IMR-90 (cell line): Measurements from ENCODE around the gene PTPRCAP. TPM values are rescaled to one million over a fixed set of nuclear protein-coding genes. Genes with fewer than 3 reads are reported as not detected.

Experiments
- ATAC-seq: fragments of 200-7000 bp; cut with Tn5 transposase; 2 replicates; pipeline ENCODE4 v1.9.1; 2020; ENCODE audit warnings: low read depth, mild to moderate bottlenecking, moderate library complexity
- BruUV-seq: library from RNA; stranded (reverse); fragments of 400-500 nt; replicated peaks from 2 replicates; lab custom pipeline; 2021; lab: Mats Ljungman, UMichigan
- CTCF ChIA-PET: fragments of 300-600 bp; formaldehyde crosslinking; extraction: SDS; loops from one replicate; lab custom pipeline; 2021; ENCODE audit warnings: antibody characterized with exemption; lab: Yijun Ruan, JAX
- POLR2A ChIA-PET: fragments of 300-600 bp; sonication (Branson Sonifier 250); formaldehyde crosslinking; loops from one replicate; lab custom pipeline; 2022; ENCODE audit warnings: antibody characterized with exemption; ENCODE audit not compliant: unreplicated experiment; lab: Charles Lee
- DNase-seq: peaks from one replicate; pipeline ENCODE4 v3.0.0; 2013
- H2AFZ ChIP-seq: replicated peaks from 2 replicates; pipeline ENCODE3; 2013; ENCODE audit warnings: low read length, mild to moderate bottlenecking; ENCODE audit not compliant: poor library complexity
- H2AK5ac ChIP-seq: 2 replicates; pipeline ENCODE4 v1.6.1; 2013; ENCODE audit warnings: low read depth, low read length, inconsistent platforms
- H2AK9ac ChIP-seq: replicated peaks from 2 replicates; pipeline ENCODE3; 2013; ENCODE audit warnings: mild to moderate bottlenecking, low read depth, low read length, moderate library complexity; ENCODE audit not compliant: poor library complexity
- H2BK120ac ChIP-seq: 2 replicates; pipeline ENCODE4 v1.6.1; 2013; ENCODE audit warnings: low read depth, low read length, inconsistent platforms
- H2BK15ac ChIP-seq: 3 replicates; pipeline ENCODE4 v1.6.1; 2013; ENCODE audit warnings: low read depth, low read length, inconsistent platforms
- H2BK20ac ChIP-seq: 2 replicates; pipeline ENCODE4 v1.6.1; 2013; ENCODE audit warnings: low read depth, mild to moderate bottlenecking, inconsistent platforms, low read length, moderate library complexity
- H2BK5ac ChIP-seq: 2 replicates; pipeline ENCODE4 v1.6.1; 2013; ENCODE audit warnings: mild to moderate bottlenecking, low read depth, low read length, inconsistent platforms; ENCODE audit not compliant: poor library complexity, severe bottlenecking
- H3K14ac ChIP-seq: replicated peaks from 2 replicates; pipeline ENCODE4 v1.6.1; 2013; ENCODE audit warnings: low read depth, low read length, inconsistent platforms
- H3K18ac ChIP-seq: 2 replicates; pipeline ENCODE4 v1.6.1; 2013; ENCODE audit warnings: low read depth, low read length, control low read depth
- H3K23ac ChIP-seq: 2 replicates; pipeline ENCODE4 v1.6.1; 2013; ENCODE audit warnings: low read depth, low read length, inconsistent platforms
- H3K27ac ChIP-seq: 2 replicates; pipeline ENCODE4 v1.5.1; 2013; ENCODE audit warnings: mild to moderate bottlenecking, control low read depth, low read length; ENCODE audit not compliant: insufficient read depth
- H3K27me3 ChIP-seq: 2 replicates; pipeline ENCODE4 v1.6.1; 2013; ENCODE audit warnings: low read length; ENCODE audit not compliant: control insufficient read depth, insufficient read depth
- H3K36me3 ChIP-seq: 2 replicates; pipeline ENCODE4 v1.6.1; 2013; ENCODE audit warnings: low read length, mixed read lengths; ENCODE audit not compliant: control insufficient read depth, insufficient read depth
- H3K4ac ChIP-seq: 2 replicates; pipeline ENCODE4 v1.6.1; 2013; ENCODE audit warnings: low read depth, low read length, inconsistent platforms
- H3K4me1 ChIP-seq: 2 replicates; pipeline ENCODE4 v1.6.1; 2013; ENCODE audit warnings: low read length, mixed read lengths; ENCODE audit not compliant: control insufficient read depth, insufficient read depth
- H3K4me2 ChIP-seq: 2 replicates; pipeline ENCODE4 v1.6.1; 2013; ENCODE audit warnings: low read depth, mild to moderate bottlenecking, control low read depth, low read length, moderate library complexity
- H3K4me3 ChIP-seq: 2 replicates; pipeline ENCODE4 v1.5.1; 2013; ENCODE audit warnings: low read depth, mild to moderate bottlenecking, control low read depth, low read length, moderate library complexity; ENCODE audit not compliant: insufficient read depth
- H3K56ac ChIP-seq: 2 replicates; pipeline ENCODE4 v1.6.1; 2013; ENCODE audit warnings: low read length, inconsistent platforms; ENCODE audit not compliant: insufficient read depth; ENCODE audit errors: extremely low read depth
- H3K79me1 ChIP-seq, 2 experiments: 2 replicates each; pipeline ENCODE4 v1.6.1; 2013; ENCODE audit warnings: low read length in 2 of 2, inconsistent platforms in 1 of 2, low read depth in 1 of 2
- H3K9ac ChIP-seq: 2 replicates; pipeline ENCODE4 v1.6.1; 2013; ENCODE audit warnings: low read depth, low read length, control low read depth
- H3K9me1 ChIP-seq: 2 replicates; pipeline ENCODE4 v1.6.1; 2013; ENCODE audit warnings: low read length, inconsistent platforms; ENCODE audit not compliant: insufficient read depth
- H3K9me3 ChIP-seq: 2 replicates; pipeline ENCODE4 v1.6.1; 2013; ENCODE audit warnings: low read length; ENCODE audit not compliant: control insufficient read depth, insufficient read depth
- H4K20me1 ChIP-seq: 2 replicates; pipeline ENCODE4 v1.6.1; 2013; ENCODE audit warnings: low read length, inconsistent platforms; ENCODE audit not compliant: insufficient read depth
- H4K5ac ChIP-seq: 2 replicates; pipeline ENCODE4 v1.6.1; 2013; ENCODE audit warnings: mild to moderate bottlenecking, low read depth, low read length, control low read depth
- H4K8ac ChIP-seq, 2 experiments: 2 replicates each; pipeline ENCODE4 v1.6.1; 2013; ENCODE audit warnings: low read depth in 2 of 2, low read length in 2 of 2, control low read depth in 1 of 2, inconsistent platforms in 1 of 2
- H4K91ac ChIP-seq: 2 replicates; pipeline ENCODE4 v1.6.1; 2013; ENCODE audit warnings: low read depth, low read length, inconsistent platforms; ENCODE audit not compliant: insufficient read depth
- BHLHE40 ChIP-seq: fragments of 150-350 bp; IDR thresholded peaks from 2 replicates; pipeline ENCODE4 v1.6.1; 2016; ENCODE audit warnings: mild to moderate bottlenecking, low read depth, low read length
- CEBPB ChIP-seq: IDR thresholded peaks from 2 replicates; pipeline ENCODE4 v1.6.1; 2012; ENCODE audit warnings: low read depth, low read length, improper control_type of control experiment
- CHD1 ChIP-seq: IDR thresholded peaks from 2 replicates; pipeline ENCODE4 v1.6.1; 2012; ENCODE audit warnings: low read depth, low read length, improper control_type of control experiment
- FOS ChIP-seq: fragments of 150-350 bp; IDR thresholded peaks from 2 replicates; pipeline ENCODE4 v1.6.1; 2016; ENCODE audit warnings: low read depth, low read length
- MAFK ChIP-seq: IDR thresholded peaks from 2 replicates; pipeline ENCODE4 v1.6.1; 2012; ENCODE audit warnings: low read depth, low read length, improper control_type of control experiment
- MAZ ChIP-seq: IDR thresholded peaks from 2 replicates; pipeline ENCODE4 v1.6.1; 2012; ENCODE audit warnings: low read depth, mild to moderate bottlenecking, low read length, improper control_type of control experiment, moderate library complexity, borderline replicate concordance
- MXI1 ChIP-seq: IDR thresholded peaks from 2 replicates; pipeline ENCODE4 v1.6.1; 2012; ENCODE audit warnings: low read depth, mild to moderate bottlenecking, low read length, moderate library complexity, borderline replicate concordance
- NFE2L2 ChIP-seq: fragments of 150-350 bp; IDR thresholded peaks from 2 replicates; pipeline ENCODE4 v1.6.1; 2016; ENCODE audit warnings: low read depth, mild to moderate bottlenecking, low read length
- POLR2A ChIP-seq: IDR thresholded peaks from 2 replicates; pipeline ENCODE4 v1.6.1; 2012; ENCODE audit warnings: mild to moderate bottlenecking, low read depth, low read length
- RAD21 ChIP-seq: IDR thresholded peaks from 2 replicates; pipeline ENCODE4 v1.6.1; 2012; ENCODE audit warnings: low read length, improper control_type of control experiment
- RCOR1 ChIP-seq: IDR thresholded peaks from 2 replicates; pipeline ENCODE4 v1.6.1; 2012; ENCODE audit warnings: mild to moderate bottlenecking, low read length, improper control_type of control experiment; ENCODE audit not compliant: insufficient replicate concordance
- RFX5 ChIP-seq: IDR thresholded peaks from 2 replicates; pipeline ENCODE4 v1.8.0; 2012; ENCODE audit warnings: low read depth, mild to moderate bottlenecking, low read length, moderate library complexity
- SMC3 ChIP-seq: fragments of 150-350 bp; IDR thresholded peaks from 2 replicates; pipeline ENCODE4 v1.6.1; 2016; ENCODE audit warnings: low read depth, mild to moderate bottlenecking, antibody characterized with exemption, low read length, moderate library complexity
- USF2 ChIP-seq: fragments of 150-350 bp; IDR thresholded peaks from 2 replicates; pipeline ENCODE4 v1.6.1; 2017; ENCODE audit warnings: mild to moderate bottlenecking, antibody characterized with exemption, low read length, low read depth
- WGBS, 2 experiments: methylation state at CpG; one replicate each; pipeline versions ENCODE4 v1.1.5 to v1.1.7; 2013; ENCODE audit warnings: missing lambda C conversion rate in 2 of 2; ENCODE audit not compliant: insufficient read length in 1 of 2; ENCODE audit errors: extremely low coverage in 2 of 2; 5-methylcytosine and 5-hydroxymethylcytosine counted together
- dilution Hi-C: fragments of 300-500 bp; cut with HindIII; formaldehyde crosslinking; loops from one replicate; pipeline ENCODE4 v1.14.3; 2018; ENCODE audit warnings: low sequenced_read_pairs; ENCODE audit not compliant: unreplicated experiment
- in situ Hi-C: fragments of 300-500 bp; cut with MboI; formaldehyde crosslinking; loops from 3 replicates; pipeline ENCODE4 v1.14.3; 2019; ENCODE audit warnings: low sequenced_read_pairs, inconsistent platforms, mixed read lengths
- intact Hi-C: fragments of 100-400 bp; cut with micrococcal nuclease; formaldehyde crosslinking; loops from 2 replicates; pipeline ENCODE4 v1.10.0; 2022
- polyA plus RNA-seq, 3 experiments: library from polyadenylated mRNA; depleted of rRNA; stranded (reverse); fragments of >200 nt; gene quantifications; 2 replicates each; pipeline ENCODE4 v1.2.3, GENCODE V29; 2012; ENCODE audit warnings: low replicate concordance in 1 of 3
- total RNA-seq: library from RNA; depleted of rRNA; stranded (reverse); fragments of >200 nt; gene quantifications from 2 replicates; pipeline ENCODE4 v1.2.3, GENCODE V29; 2012
- TF ChIP-seq, protein P1 (sequence below): fragments of 150-350 bp; IDR thresholded peaks from 2 replicates; pipeline ENCODE4 v1.6.1; 2016; ENCODE audit warnings: low read depth, mild to moderate bottlenecking, low read length, moderate library complexity, borderline replicate concordance

PTPRCAP gene
- total and polyA plus RNA-seq, 2 of the 4 experiments (the other 2 are of a cell fraction) = 0.24 TPM; not detected in 1

DNA sequence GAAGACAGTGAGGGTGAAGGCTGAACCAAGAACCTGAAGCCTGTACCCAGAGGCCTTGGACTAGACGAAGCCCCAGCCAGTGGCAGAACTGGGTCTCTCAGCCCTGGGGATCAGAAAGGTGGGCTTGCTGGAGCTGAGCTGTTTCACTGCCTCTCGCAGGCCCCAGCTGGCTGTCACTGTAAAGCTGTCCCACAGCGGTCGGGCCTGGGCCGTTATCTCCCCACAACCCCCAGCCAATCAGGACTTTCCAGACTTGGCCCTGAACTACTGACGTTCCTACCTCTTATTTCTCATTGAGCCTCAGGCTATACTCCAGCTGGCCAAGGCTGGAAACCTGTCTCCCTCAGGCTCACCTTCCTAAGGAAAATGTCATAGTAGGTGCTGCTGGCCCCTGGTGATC is 39.9 kb downstream of the PTPRCAP start:
- H4K5ac ChIP-seq = no peak overlapping the region
- peaks cover 43% of the 10 kb centered on the region for H3K36me3 ChIP-seq
- no peak overlapping the region for H4K8ac ChIP-seq
- no peak overlapping the region for H2BK15ac ChIP-seq
- H3K27ac ChIP-seq = no peak overlapping the region
- H2AK5ac ChIP-seq = no peak overlapping the region
- no TSS peak for BruUV-seq
- no peak overlapping the region for H3K4me2 ChIP-seq
- DNase-seq (no peak), ATAC-seq (no peak)
- H4K91ac ChIP-seq = no peak overlapping the region
- H3K14ac ChIP-seq = no peak overlapping the region
- dilution Hi-C loops (no loop called here), in situ Hi-C loops (no loop called here), intact Hi-C loops (no loop called here)
- no CpG with 5 or more reads among the region's 6 CpGs for WGBS, 2 experiments
- H3K56ac ChIP-seq = no peak overlapping the region
- peaks cover 17 to 39% of the 10 kb centered on the region in 2 experiments; a peak in 3 of 4 replicates for H3K79me1 ChIP-seq
- H3K4me3 ChIP-seq = no peak overlapping the region
- ChIA-PET POLR2A (no interaction called here), CTCF (no interaction called here)
- no peak overlapping the region for H2BK120ac ChIP-seq
- H3K18ac ChIP-seq = no peak overlapping the region
- H2AFZ ChIP-seq = no peak overlapping the region
- H4K20me1 ChIP-seq = peaks cover 35% of the 10 kb centered on the region
- H3K9ac ChIP-seq = no peak overlapping the region
- no peaks in the 10 kb centered on the region for H3K9me3 ChIP-seq
- no peak overlapping the region for H2BK5ac ChIP-seq
- no peaks in the 10 kb centered on the region for H3K9me1 ChIP-seq
- no peaks in the 10 kb centered on the region for H3K27me3 ChIP-seq
- H2BK20ac ChIP-seq = no peak overlapping the region
- H2AK9ac ChIP-seq = peak overlapping the region; percentile 42
- TF ChIP-seq MAZ (no peak), RCOR1 (no peak), FOS (no peak), CHD1 (no peak), MXI1 (no peak), USF2 (no peak), SMC3 (no peak), POLR2A (no peak), NFE2L2 (no peak), RFX5 (no peak), CEBPB (no peak), MAFK (no peak), RAD21 (no peak), BHLHE40 (no peak)
- TF ChIP-seq, protein P1, sequence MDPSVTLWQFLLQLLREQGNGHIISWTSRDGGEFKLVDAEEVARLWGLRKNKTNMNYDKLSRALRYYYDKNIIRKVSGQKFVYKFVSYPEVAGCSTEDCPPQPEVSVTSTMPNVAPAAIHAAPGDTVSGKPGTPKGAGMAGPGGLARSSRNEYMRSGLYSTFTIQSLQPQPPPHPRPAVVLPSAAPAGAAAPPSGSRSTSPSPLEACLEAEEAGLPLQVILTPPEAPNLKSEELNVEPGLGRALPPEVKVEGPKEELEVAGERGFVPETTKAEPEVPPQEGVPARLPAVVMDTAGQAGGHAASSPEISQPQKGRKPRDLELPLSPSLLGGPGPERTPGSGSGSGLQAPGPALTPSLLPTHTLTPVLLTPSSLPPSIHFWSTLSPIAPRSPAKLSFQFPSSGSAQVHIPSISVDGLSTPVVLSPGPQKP = no peak
- H3K23ac ChIP-seq = no peak overlapping the region
- H3K4me1 ChIP-seq = peaks cover 14% of the 10 kb centered on the region
- no peak overlapping the region for H3K4ac ChIP-seq
